GM13977 (cell line): ENCODE measurements around the gene EPN2.

Experiments used
- DNase-seq: peaks from one replicate; pipeline ENCODE4 v3.0.0; 2012; ENCODE audit warnings: low spot score
- in situ Hi-C: fragments of 300-500 bp; cut with MboI; formaldehyde crosslinking; loops from one replicate; pipeline ENCODE4 v1.12.0; 2022; ENCODE audit warnings: low sequenced_read_pairs, low pct_unique_long_range_greater_than_20kb, mixed read lengths, inconsistent platforms; ENCODE audit not compliant: unreplicated experiment
- TF ChIP-seq, protein P1 (sequence below): IDR thresholded peaks from 2 replicates; pipeline ENCODE4 v1.5.1; 2012; ENCODE audit warnings: mild to moderate bottlenecking, control low read depth; ENCODE audit not compliant: insufficient read depth; ENCODE audit errors: extremely low read depth, missing control alignments

The EPN2 gene

DNA sequence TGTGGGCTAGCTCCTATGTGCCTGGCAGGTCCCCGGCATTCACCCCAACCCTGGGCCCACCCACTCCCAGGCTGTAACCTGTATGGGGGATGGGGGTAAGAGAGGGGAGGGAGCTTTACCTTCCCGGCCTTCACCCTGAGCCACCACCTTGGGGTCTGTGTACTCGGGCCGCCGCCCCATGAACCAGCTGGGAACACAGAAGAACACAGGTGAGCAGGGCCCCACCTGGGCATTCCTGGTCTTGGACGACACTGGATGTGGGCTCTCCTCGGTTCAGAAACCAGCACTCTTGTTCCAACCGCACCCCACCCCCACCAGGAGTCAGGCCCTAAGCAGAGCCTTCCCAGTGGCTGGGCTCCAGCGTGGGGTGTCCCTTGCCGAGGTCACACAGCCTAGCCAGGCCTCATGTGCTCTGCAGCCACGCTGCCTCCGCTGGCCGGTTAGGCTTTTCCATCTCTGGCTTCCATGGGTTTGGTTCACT, 106.5 kb downstream of the EPN2 start:
- TF ChIP-seq, protein P1, sequence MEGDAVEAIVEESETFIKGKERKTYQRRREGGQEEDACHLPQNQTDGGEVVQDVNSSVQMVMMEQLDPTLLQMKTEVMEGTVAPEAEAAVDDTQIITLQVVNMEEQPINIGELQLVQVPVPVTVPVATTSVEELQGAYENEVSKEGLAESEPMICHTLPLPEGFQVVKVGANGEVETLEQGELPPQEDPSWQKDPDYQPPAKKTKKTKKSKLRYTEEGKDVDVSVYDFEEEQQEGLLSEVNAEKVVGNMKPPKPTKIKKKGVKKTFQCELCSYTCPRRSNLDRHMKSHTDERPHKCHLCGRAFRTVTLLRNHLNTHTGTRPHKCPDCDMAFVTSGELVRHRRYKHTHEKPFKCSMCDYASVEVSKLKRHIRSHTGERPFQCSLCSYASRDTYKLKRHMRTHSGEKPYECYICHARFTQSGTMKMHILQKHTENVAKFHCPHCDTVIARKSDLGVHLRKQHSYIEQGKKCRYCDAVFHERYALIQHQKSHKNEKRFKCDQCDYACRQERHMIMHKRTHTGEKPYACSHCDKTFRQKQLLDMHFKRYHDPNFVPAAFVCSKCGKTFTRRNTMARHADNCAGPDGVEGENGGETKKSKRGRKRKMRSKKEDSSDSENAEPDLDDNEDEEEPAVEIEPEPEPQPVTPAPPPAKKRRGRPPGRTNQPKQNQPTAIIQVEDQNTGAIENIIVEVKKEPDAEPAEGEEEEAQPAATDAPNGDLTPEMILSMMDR: no peak
- DNase-seq: no peak
- in situ Hi-C loops: no loop called here

DNA sequence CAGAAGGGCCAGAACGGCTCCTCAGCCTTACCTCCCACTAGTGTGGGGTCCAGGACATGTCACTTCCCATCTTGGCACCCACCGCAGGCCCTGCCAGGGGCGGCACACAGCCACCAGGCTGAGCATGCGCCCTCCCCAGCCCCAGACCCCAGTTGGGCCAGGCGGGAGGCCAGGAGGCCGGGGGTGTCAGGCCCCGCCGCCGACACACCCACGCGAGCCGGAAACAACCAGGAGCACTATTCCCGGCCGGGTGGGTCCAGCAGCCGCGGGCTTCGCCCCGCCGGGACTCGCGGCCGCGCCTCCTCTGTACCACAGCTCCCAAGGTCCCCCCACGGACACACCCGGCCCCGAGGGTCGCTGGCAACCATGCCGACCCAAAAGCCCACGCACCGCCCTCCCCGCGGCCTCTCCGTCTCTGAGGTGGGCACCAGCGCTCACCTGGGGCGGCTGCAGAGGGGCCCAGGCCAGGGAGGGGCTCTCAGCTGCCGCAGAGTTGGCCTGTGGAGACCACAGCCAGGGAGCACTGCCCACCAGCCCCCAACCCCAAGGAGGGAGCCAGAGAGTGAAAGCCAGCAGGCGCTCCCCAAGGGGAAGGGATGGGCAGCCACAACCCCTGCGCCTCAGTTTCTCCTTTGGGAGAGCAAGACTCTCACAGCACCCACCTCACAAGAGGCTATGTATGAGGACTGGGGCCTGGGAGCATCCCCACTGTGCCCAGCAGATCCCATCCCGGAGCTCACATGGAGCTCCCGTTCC, 107.3 kb downstream of the EPN2 start:
- DNase-seq: no peak
- TF ChIP-seq, protein P1: no peak
- in situ Hi-C loops: no loop called here

DNA sequence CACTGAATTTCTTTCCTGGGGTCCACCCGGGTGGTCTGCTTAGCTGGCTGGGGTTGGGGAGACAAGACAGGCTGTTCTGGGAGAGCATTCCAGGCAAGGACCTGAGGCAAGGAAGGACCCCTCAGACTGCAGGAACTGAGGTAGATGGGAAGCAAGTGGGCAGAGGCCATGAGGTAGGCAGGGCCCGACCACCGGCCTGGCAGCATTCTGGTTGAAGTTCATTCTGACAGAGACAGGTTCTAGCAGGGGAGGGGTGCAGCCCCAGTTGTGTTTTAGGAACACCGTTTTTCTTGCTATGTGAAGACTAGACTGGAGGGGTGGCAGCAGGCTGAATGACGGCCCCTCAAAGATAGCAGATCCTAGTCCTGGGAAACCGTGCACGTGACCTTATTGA, 107.9 kb downstream of the EPN2 start:
- no peak for DNase-seq
- TF ChIP-seq, protein P1: no peak
- in situ Hi-C loops: no loop called here

DNA sequence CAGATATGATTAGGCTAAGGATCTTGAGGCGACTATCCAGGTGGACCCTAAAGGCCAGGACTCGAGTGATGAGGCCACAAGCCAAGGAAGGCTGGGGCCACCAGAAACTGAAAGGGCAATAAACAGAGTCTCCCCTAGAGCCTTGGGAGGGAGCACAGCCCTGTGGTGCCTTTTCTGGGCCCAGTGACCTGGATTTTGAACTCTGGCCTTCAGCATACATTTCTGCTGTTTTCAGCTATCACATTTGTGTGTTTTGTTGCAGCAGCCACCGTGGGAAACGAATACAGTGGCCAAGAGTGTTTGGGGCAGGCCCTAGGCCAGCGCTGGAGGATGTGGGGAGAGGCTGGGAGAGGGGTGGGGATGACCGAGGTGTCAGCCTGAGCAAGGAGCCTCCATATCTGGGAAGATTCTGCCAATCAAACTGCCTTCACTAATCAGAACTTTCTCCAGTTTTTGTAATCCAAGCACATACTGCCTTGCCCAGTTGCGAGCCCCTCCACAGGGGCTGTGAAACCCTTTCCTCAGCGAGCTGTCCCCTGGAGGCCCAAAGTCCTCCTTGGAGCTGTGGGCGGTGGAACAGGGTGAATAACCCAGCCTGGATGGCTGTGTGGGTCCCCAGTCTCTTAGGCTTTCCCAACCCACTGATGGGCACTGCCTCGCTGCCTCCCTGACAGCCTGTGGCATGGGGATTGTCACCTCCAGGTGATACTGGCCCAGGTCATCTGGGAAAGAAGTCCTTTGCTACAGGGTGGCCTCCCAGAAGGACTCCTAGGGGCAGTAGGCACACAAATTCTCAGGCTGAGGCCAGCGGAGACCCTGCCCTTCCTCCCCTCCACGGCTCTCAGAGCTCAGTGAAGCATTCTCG, 108.6 kb downstream of the EPN2 start:
- in situ Hi-C loops: no loop called here
- TF ChIP-seq, protein P1: no peak
- DNase-seq: no peak

DNA sequence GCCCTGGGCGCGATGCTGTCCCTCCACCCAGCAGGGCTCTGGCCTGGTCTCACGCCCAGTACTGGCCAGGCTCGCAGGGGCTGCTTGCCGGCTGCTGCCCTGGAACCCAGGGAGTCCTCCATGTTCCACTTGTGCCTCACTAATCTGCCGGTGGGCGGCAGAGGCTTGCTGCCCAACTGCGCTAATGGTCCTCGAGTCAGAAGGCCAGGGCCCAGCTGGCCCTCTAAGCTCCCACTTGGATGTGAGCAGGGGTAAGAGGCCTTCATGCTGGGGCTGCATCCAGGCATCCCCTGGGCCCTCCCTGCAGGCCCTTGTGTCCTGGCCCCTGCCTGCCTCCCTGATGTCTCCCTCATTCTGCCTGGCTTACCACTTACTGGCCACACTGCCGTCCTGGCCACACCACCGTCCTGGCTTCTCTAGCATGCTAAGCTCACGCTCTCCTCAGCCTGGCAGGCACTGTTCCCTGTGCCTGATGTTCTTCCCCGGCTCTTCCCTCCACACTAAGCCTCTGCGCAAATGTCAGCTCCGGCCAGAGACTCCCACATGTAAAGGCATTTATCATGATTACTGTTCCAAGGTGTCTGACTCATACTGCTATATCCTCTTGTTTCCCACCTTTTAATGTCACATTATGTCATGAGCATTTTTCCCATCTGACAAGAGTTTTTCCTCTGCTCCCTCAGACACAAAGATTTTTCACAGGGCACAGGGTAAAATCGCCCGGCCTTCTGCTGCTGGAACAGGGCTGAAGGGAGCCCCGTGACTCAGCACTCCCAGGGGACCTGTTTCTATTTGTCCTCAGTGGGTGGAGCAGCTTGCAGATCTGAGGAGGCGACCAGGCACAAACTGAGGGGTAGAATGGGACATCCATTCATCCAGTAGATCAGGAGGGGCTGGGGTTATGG, 109.4 kb downstream of the EPN2 start:
- in situ Hi-C loops: no loop called here
- DNase-seq: no peak
- TF ChIP-seq, protein P1: no peak
